Retina (tissue), 1 donor: ENCODE results near the gene GLRX2.

ENCODE experiments used
- DNase-seq: peaks from one replicate; pipeline ENCODE4 v3.0.0-alpha.2; 2016

The GLRX2 gene

DNA sequence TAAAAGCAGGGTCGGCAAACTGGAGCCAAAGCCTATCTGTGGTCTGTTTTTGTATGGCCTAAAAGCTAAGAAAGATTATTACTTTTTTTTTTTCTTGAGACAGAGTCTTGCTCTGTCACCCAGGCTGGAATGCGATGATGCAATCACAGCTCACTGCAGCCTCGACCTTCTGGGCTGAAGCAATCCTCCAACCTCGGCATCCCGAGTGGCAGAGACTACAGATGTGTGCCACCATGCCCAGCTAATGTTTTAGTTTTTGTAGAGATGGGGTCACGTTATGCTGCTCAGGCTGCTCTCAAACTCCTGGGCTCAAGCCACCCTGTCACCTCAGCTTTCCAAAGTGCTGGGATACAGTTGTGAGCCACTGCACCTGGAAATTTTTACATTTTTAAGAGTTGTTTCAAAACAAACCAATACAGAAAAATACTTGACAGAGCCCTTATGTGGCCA is 6.5 kb upstream of the GLRX2 start:
- DNase-seq, result no peak

DNA sequence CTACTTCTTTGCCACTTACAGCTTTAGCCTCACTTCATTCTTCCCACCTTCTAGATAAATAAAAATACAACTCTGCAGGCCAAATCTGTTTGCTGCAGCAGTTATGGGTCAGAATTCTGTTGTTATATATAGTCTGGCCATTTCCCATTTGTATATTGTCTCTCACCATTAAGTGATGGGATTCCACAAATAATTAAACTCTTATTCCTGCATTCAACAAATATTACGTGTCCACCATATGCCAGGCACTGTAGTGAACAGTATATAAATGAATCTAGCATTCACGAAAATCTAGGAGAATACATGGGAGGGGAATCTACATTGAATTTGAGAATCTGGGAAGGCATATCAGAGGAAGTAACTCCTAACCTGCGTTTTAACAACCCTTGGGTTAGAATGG is 5.7 kb upstream of the GLRX2 start:
- no peak for DNase-seq

- no peak for DNase-seq
Observed at GRCh38 chr1:193110246-193110645, 5.0 kb upstream of the GLRX2 start.

DNA sequence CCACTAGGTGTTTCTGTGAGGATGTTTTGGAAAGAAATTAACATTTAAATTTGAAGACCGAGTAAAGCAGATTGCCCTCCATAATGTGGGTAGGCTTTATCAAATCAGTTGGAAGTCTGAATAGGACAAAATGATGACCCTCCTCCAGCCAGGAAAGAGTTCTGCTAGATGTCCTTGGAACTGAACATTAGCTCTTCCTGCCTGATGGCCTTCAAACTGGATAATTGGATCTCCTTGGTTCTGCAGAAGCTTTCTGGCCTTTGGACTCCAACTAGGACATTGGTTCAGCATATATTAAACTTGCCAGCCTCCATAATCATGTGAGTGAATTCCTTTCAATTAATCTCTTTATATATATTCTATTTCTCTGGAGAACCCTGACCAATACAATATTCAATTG is 4.4 kb upstream of the GLRX2 start:
- no peak for DNase-seq

GRCh38 chr1:193108471-193108870 is 3.3 kb upstream of the GLRX2 start:
- DNase-seq, result no peak

GRCh38 chr1:193105821-193106177 is 585 bp upstream of the GLRX2 start:
- no peak for DNase-seq

- no peak for DNase-seq
Observed at GRCh38 chr1:193104502-193104906, 710 bp downstream of the GLRX2 start.

- DNase-seq, result peak; percentile 5
Observed at GRCh38 chr1:193103759-193104501, 1.3 kb downstream of the GLRX2 start.

- DNase-seq, result no peak
Observed at GRCh38 chr1:193102662-193103061, 2.6 kb downstream of the GLRX2 start.

DNA sequence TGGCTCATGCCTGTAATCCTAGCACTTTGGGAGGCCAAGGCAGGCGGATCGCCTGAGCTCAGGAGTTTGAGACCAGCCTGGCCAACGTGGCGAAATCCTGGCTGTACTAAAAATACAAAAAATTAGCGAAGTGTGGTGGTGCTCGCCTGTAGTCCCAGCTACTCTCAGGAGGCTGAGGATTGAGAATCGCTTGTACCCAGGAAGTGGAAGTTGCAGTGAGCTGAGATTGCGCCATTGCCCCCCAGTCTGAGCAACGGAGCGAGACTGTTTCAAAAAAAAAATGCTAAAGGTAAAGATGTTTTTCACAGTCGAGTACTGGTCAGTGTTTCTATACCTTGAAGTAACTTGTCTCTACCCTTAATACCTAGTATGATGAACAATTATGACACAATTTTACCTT is 11.1 kb downstream of the GLRX2 start:
- DNase-seq, result no peak

- DNase-seq, result no peak
Observed at GRCh38 chr1:193090865-193091264, 14.3 kb downstream of the GLRX2 start.

DNA sequence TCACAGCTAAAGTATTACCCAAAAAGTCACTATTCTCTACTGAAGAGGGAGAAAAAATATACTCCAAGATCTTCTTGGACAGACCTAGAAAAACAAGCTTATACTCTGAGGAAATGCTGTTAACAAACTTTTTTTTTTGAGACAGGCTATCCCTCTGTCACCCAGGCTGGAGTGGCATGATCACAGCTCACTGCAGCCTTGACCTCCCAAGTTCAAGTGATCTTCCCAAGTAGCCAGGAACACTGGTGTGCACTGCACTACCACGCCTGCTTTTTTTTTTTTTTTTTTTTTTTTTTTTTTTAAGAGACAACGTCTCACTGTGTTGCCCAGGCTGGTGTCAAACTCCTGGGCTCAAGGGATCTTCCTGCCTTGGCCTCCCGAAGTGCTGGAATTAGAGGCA is 17.3 kb downstream of the GLRX2 start:
- DNase-seq, result no peak

- no peak for DNase-seq
Observed at GRCh38 chr1:193086342-193086741, 18.9 kb downstream of the GLRX2 start.

- DNase-seq, result no peak
Observed at GRCh38 chr1:193085263-193085662, 20.0 kb downstream of the GLRX2 start.

GRCh38 chr1:193083365-193084088 is 21.7 kb downstream of the GLRX2 start:
- DNase-seq, result no peak

- DNase-seq, result no peak
Observed at GRCh38 chr1:193079187-193079586, 26.0 kb downstream of the GLRX2 start.

GRCh38 chr1:193077991-193078390 is 27.2 kb downstream of the GLRX2 start:
- DNase-seq, result no peak

- peak; percentile 9 for DNase-seq
Observed at GRCh38 chr1:193070942-193071341, 34.3 kb downstream of the GLRX2 start.

GRCh38 chr1:193070386-193070753 is 34.8 kb downstream of the GLRX2 start:
- DNase-seq, result no peak

DNA sequence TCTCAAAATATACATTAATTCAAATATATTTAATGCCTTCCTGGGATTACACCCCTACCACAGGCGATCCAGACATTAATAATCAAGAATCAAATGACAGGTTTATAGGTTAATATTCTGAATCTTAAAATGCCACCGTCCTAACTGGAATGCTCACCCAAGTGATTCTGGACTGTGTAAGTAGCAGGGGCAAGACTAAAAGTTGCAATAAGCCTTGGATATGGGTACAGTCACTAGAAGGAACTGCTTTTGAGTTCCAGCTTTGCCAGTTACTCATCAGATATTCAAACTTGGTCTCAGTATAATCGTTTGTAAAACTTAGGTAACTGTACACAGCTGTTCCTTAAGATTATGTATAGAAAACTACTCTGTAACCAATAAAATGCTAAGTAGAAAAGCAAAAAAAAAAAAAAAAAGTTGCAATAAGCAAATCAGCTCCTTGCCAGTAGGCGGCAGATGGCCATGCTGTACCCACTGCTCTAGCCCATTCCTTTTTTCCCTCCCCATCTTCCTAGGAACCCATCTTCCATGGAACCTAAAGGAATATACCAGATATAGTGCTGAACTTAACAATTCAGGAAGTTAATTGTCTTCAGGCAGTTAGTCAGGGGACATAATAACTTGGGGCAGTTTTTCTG is 35.3 kb downstream of the GLRX2 start:
- no peak for DNase-seq

- DNase-seq, result no peak
Observed at GRCh38 chr1:193068013-193068412, 37.2 kb downstream of the GLRX2 start.

- DNase-seq, result no peak
Observed at GRCh38 chr1:193066606-193067005, 38.6 kb downstream of the GLRX2 start.

GRCh38 chr1:193065954-193066353 is 39.3 kb downstream of the GLRX2 start:
- DNase-seq, result no peak
